B cell (primary cell): ENCODE measurements around the gene HTR3A. TPM values are rescaled to one million over a fixed set of nuclear protein-coding genes. Genes with fewer than 3 reads are reported as not detected.
"Not testable (repeated sequence)": the region's sequence is repeated elsewhere in the genome, so short reads cannot be mapped to it uniquely, and the experiment has no call there.

Source experiments
- ATAC-seq: fragments of 200-7000 bp; cut with Tn5 transposase; one replicate; pipeline ENCODE4 v1.10.0; 2021; ENCODE audit warnings: low read depth, mild to moderate bottlenecking, moderate number of reproducible peaks, moderate library complexity
- CTCF ChIA-PET: fragments of 350-600 bp; sonication (Branson Sonifier 250); formaldehyde crosslinking; loops from one replicate; lab custom pipeline; 2021; ENCODE audit warnings: antibody characterized with exemption, inconsistent platforms; lab: Charles Lee
- POLR2A ChIA-PET: fragments of 350-600 bp; sonication (Branson Sonifier 250); formaldehyde crosslinking; loops from one replicate; lab custom pipeline; 2021; ENCODE audit warnings: antibody characterized with exemption; lab: Charles Lee
- DNase-seq: peaks from one replicate; pipeline ENCODE4 v3.0.0; 2013
- H2AFZ ChIP-seq: 2 replicates; pipeline ENCODE4 v1.6.1; 2012; ENCODE audit warnings: mild to moderate bottlenecking, low read depth, low read length; ENCODE audit not compliant: insufficient read depth, poor library complexity, severe bottlenecking
- H3K27ac ChIP-seq, 2 donors: 1 replicate in 1 of 2; 2 replicates in 1 of 2; pipeline ENCODE4 v1.5.1; 2012 to 2013; ENCODE audit warnings: low read length in 2 of 2, mild to moderate bottlenecking in 2 of 2, moderate library complexity in 1 of 2
- H3K27me3 ChIP-seq, 4 experiments: fragments of 200-600 bp in 1 of 4; sonication (generic) in 1 of 4; replicated peaks in 1 of 4; 1 replicate in 2 of 4; 2 replicates in 2 of 4; pipeline versions ENCODE4 v1.6.1 to v1.7.0; 2013 to 2016; ENCODE audit warnings: low read length in 3 of 4, mild to moderate bottlenecking in 2 of 4, mixed read lengths in 1 of 4, moderate library complexity in 1 of 4; ENCODE audit not compliant: insufficient read depth in 4 of 4, control insufficient read depth in 3 of 4; ENCODE audit errors: control extremely low read depth in 1 of 4
- H3K36me3 ChIP-seq, 2 experiments: replicated peaks in 1 of 2; 1 replicate in 1 of 2; 2 replicates in 1 of 2; pipeline versions ENCODE4 v1.6.1 to v1.7.1; 2013; ENCODE audit warnings: low read length in 1 of 2; ENCODE audit not compliant: insufficient read depth in 2 of 2, control insufficient read depth in 1 of 2; ENCODE audit errors: control extremely low read depth in 1 of 2, extremely low read depth in 1 of 2
- H3K4me1 ChIP-seq, 2 donors: fragments of 200-600 bp in 1 of 2; sonication (generic) in 1 of 2; 1 replicate in 1 of 2; 2 replicates in 1 of 2; pipeline versions ENCODE4 v1.5.1 to v1.6.1; 2013 to 2017; ENCODE audit warnings: low read length in 2 of 2; ENCODE audit not compliant: control insufficient read depth in 2 of 2, insufficient read depth in 2 of 2
- H3K4me2 ChIP-seq: replicated peaks from 2 replicates; pipeline ENCODE3; 2012; ENCODE audit warnings: mild to moderate bottlenecking, low read depth, low read length; ENCODE audit not compliant: poor library complexity, severe bottlenecking
- H3K4me3 ChIP-seq, 5 experiments: fragments of 200-600 bp in 1 of 5; sonication (generic) in 1 of 5; 1 replicate in 3 of 5; 2 replicates in 2 of 5; pipeline versions ENCODE4 v1.5.1 to v1.7.0; 2011 to 2016; ENCODE audit warnings: low read length in 4 of 5, mild to moderate bottlenecking in 4 of 5, low read depth in 2 of 5, control low read depth in 1 of 5, moderate library complexity in 1 of 5; ENCODE audit not compliant: insufficient read depth in 1 of 5; ENCODE audit errors: control extremely low read depth in 1 of 5, extremely low read depth in 1 of 5
- H3K79me2 ChIP-seq: fragments of 200-600 bp; sonication (generic); one replicate; pipeline ENCODE4 v1.6.0; 2016; ENCODE audit warnings: low read length; ENCODE audit not compliant: control insufficient read depth, insufficient read depth
- H3K9ac ChIP-seq: fragments of 200-600 bp; sonication (generic); 2 replicates; pipeline ENCODE4 v1.6.1; 2017; ENCODE audit warnings: mild to moderate bottlenecking, low read length, moderate library complexity
- H3K9me3 ChIP-seq, 3 donors: one replicate each; pipeline versions ENCODE4 v1.6.1 to v1.7.1; 2013; ENCODE audit warnings: low read length in 2 of 3; ENCODE audit not compliant: control insufficient read depth in 2 of 3, insufficient read depth in 1 of 3; ENCODE audit errors: control extremely low read depth in 1 of 3
- H4K20me1 ChIP-seq: 2 replicates; pipeline ENCODE4 v1.6.0; 2012; ENCODE audit warnings: mild to moderate bottlenecking, low read length; ENCODE audit not compliant: insufficient read depth, control insufficient read depth, poor library complexity, severe bottlenecking
- H3K27ac Mint-ChIP-seq: one replicate; pipeline ENCODE4 v1.8.0; 2021; ENCODE audit warnings: mixed read lengths
- H3K27me3 Mint-ChIP-seq: one replicate; pipeline ENCODE4 v1.8.0; 2021; ENCODE audit warnings: mixed read lengths
- H3K4me1 Mint-ChIP-seq: one replicate; pipeline ENCODE4 v1.8.0; 2021; ENCODE audit warnings: mixed read lengths
- H3K4me3 Mint-ChIP-seq: one replicate; pipeline ENCODE4 v1.8.0; 2021; ENCODE audit warnings: mixed read lengths
- H3K9me3 Mint-ChIP-seq: one replicate; pipeline ENCODE4 v1.8.0; 2022; ENCODE audit warnings: mixed read lengths; ENCODE audit not compliant: insufficient read depth
- CTCF ChIP-seq: fragments of 200-600 bp; IDR thresholded peaks from one replicate; pipeline ENCODE4 v1.8.0; 2022; ENCODE audit warnings: antibody characterized with exemption, mild to moderate bottlenecking
- EZH2 ChIP-seq: IDR thresholded peaks from 2 replicates; pipeline ENCODE4 v1.6.1; 2012; ENCODE audit warnings: borderline replicate concordance, low read depth, mild to moderate bottlenecking, moderate library complexity, low read length; ENCODE audit not compliant: insufficient read depth, poor library complexity, severe bottlenecking
- WGBS: methylation state at CpG from one replicate; pipeline ENCODE4 v1.1.5; 2013; ENCODE audit warnings: missing lambda C conversion rate; ENCODE audit not compliant: insufficient coverage; 5-methylcytosine and 5-hydroxymethylcytosine counted together
- intact Hi-C: fragments of 100-400 bp; cut with micrococcal nuclease; formaldehyde crosslinking; loops from one replicate; pipeline ENCODE4 v1.10.0; 2022
- polyA plus RNA-seq: library from polyadenylated mRNA; depleted of rRNA; stranded (reverse); fragments of >200 nt; gene quantifications from 2 replicates; pipeline ENCODE4 v1.2.3, GENCODE V29; 2012
- total RNA-seq, 2 donors: library from RNA; stranded (reverse); fragments of 120-200 nt in 1 of 2; gene quantifications; 1 replicate in 1 of 2; 2 replicates in 1 of 2; pipeline versions ENCODE4 v1.2.3 to v1.2.4, GENCODE V29; 2013 to 2022

Gene HTR3A
- total and polyA plus RNA-seq, 2 donors (not counting 1 experiment from before 2014, with no cell fraction given) = 8.1 to 16.1 TPM

GRCh38 chr11:113937918-113938317 lies 37.0 kb upstream of the HTR3A start:
- DNase-seq = no peak
- Histone ChIP-seq H3K9me3 (no peaks in the 10 kb centered on the region), H2AFZ (no peak overlapping the region), H3K4me1 (peaks cover 0 to 18% of the 10 kb centered on the region in 2 donors), H3K79me2 (no peaks in the 10 kb centered on the region), H3K4me3 (no peak overlapping the region), H3K27ac (no peak overlapping the region), H3K9ac (no peak overlapping the region), H3K27me3 (peaks cover 0 to 3% (median 0%) of the 10 kb centered on the region in 4 experiments), H3K4me2 (no peak overlapping the region), H3K36me3 (no peaks in the 10 kb centered on the region), H4K20me1 (no peaks in the 10 kb centered on the region)
- no peaks in the 10 kb centered on the region for H3K9me3 Mint-ChIP-seq
- ChIA-PET CTCF (no interaction called here), POLR2A (no interaction called here)
- H3K27me3 Mint-ChIP-seq = no peaks in the 10 kb centered on the region
- WGBS = 50% methylated on average over 2 of the region's 3 CpGs
- no peak overlapping the region for H3K27ac Mint-ChIP-seq
- peaks cover 4% of the 10 kb centered on the region for H3K4me1 Mint-ChIP-seq
- H3K4me3 Mint-ChIP-seq = no peak overlapping the region
- TF ChIP-seq EZH2 = no peak
- TF ChIP-seq CTCF = no peak
- no peak for ATAC-seq
- intact Hi-C loops = no loop called here

GRCh38 chr11:113942256-113942655 lies 32.7 kb upstream of the HTR3A start:
- H3K27me3 Mint-ChIP-seq = no peaks in the 10 kb centered on the region
- Histone ChIP-seq H2AFZ (no peak overlapping the region), H3K4me2 (no peak overlapping the region), H3K27me3 (no peaks in the 10 kb centered on the region), H3K36me3 (no peaks in the 10 kb centered on the region), H3K4me3 (peak overlapping the region in 1 of 5 experiments; percentile 19), H3K9me3 (no peaks in the 10 kb centered on the region), H4K20me1 (no peaks in the 10 kb centered on the region), H3K27ac (no peak overlapping the region), H3K4me1 (peaks cover 15 to 46% of the 10 kb centered on the region in 2 donors), H3K79me2 (no peaks in the 10 kb centered on the region), H3K9ac (no peak overlapping the region)
- no CpG with 5 or more reads among the region's 8 CpGs for WGBS
- TF ChIP-seq CTCF = no peak
- no peak for TF ChIP-seq EZH2
- no peak overlapping the region for H3K4me3 Mint-ChIP-seq
- ChIA-PET POLR2A (interaction anchor here (0.6 kb wide), 1 partner anchor 47 kb away, joined by 5 read pairs; no protein-coding TSS in a partner anchor), CTCF (no interaction called here)
- ATAC-seq = no peak
- H3K27ac Mint-ChIP-seq = no peak overlapping the region
- intact Hi-C loops = no loop called here
- H3K4me1 Mint-ChIP-seq = peaks cover 18% of the 10 kb centered on the region
- DNase-seq = no peak
- no peaks in the 10 kb centered on the region for H3K9me3 Mint-ChIP-seq

- POLR2A ChIA-PET, H3K9me3 Mint-ChIP-seq, H3K9ac ChIP-seq, H3K9me3 ChIP-seq, H3K4me3 ChIP-seq, H3K27ac Mint-ChIP-seq, intact Hi-C loops, H2AFZ ChIP-seq, H3K4me2 ChIP-seq, H3K4me3 Mint-ChIP-seq, H3K27me3 Mint-ChIP-seq, H3K27me3 ChIP-seq, ATAC-seq, H3K36me3 ChIP-seq, DNase-seq, H3K27ac ChIP-seq, H4K20me1 ChIP-seq, H3K79me2 ChIP-seq: not testable (repeated sequence)
- CTCF ChIA-PET = interaction anchor here (0.8 to 1.8 kb wide), 5 partner anchors 25 to 316 kb away, joined by 3 to 6 read pairs (median 3); no protein-coding TSS in a partner anchor
- peaks cover 26 to 58% of the 10 kb centered on the region in 2 donors for H3K4me1 ChIP-seq
- WGBS = no CpG with 5 or more reads among the region's 2 CpGs
- peaks cover 32% of the 10 kb centered on the region for H3K4me1 Mint-ChIP-seq
Measured at GRCh38 chr11:113946162-113946561, 28.7 kb upstream of the HTR3A start.
